Stimulated activated effector memory CD8-positive, alpha-beta T cell treated with anti-CD3 and anti-CD28 coated beads, Interleukin-12 subunit alpha, Interleukin-12 subunit beta, amount 100 ng/mL, for 72 hours (primary cell): ENCODE data around the gene LMF2.

Experiments used
- ATAC-seq: fragments of 150-1000 bp; cut with Tn5 transposase; 2 replicates; pipeline ENCODE4 v1.10.0; 2021
- DNase-seq, 2 donors: peaks; one replicate each; pipeline ENCODE4 v3.0.0; 2021 to 2022; ENCODE audit warnings: low spot score in 2 of 2
- H3K27ac Mint-ChIP-seq: one replicate; pipeline ENCODE4 v1.8.0; 2022; ENCODE audit warnings: mild to moderate bottlenecking, mixed read lengths
- H3K36me3 Mint-ChIP-seq: one replicate; pipeline ENCODE4 v1.8.0; 2022; ENCODE audit warnings: mild to moderate bottlenecking, mixed read lengths
- H3K4me1 Mint-ChIP-seq: one replicate; pipeline ENCODE4 v1.8.0; 2022; ENCODE audit warnings: mixed read lengths
- H3K4me3 Mint-ChIP-seq: one replicate; pipeline ENCODE4 v1.8.0; 2022; ENCODE audit warnings: mild to moderate bottlenecking, mixed read lengths
- H3K9me3 Mint-ChIP-seq: one replicate; pipeline ENCODE4 v1.8.0; 2022; ENCODE audit warnings: mixed read lengths

LMF2 gene

DNA sequence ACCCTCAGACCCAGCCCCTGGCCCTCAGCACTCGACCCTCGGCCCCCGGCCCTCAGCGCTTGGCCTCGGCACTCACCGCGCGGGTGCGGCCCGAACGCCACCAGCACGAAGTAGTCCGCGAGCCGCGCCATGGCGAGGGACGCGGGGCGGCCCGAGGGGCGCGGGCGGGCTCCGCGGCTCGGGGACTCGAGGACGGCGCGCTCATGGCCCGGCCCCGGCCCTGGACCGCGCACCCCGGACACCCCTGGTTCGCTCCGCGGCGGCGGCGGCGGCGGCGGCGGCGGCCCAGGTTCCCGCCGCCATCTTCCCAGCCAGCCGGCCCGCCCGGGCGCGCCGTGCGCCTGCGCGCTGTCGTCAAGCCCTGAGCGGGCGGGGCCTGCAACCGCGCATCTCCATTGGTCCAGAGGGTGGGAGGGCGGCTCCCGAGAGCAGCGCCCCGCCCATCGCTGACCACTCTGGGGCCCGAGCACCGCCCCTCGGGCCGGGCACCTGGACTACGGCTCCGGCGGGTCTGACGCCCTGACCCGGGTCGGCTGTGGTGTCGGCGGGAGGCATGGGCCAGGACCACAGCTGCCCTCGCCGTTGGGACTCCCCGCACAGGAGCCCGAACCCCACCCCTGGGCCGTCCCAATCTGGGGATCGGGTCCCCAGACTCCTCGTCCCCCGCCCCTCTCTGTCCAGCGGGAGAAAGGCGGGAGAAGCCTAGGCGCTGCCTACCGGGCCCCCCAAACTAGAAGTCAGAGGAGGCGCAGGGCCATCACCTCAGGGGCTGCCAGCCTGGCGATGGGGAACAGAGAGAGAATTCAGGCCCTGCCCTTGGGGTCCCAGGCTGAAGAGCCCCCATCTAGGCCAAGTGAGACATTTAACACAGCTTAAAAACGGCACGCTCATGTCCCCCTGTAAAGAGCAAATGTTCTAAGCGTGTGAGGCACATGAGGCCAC, 32.5 kb downstream of the LMF2 start, which contains the start of gene SBF1:
Gene SBF1 (minus strand): TSS at position 326 of the 942 bp plus-strand sequence. CDS start 195 bp downstream, at position 131.
- Mint-ChIP-seq H3K27ac (peak within 1 kb of the TSS; percentile 93), H3K4me1 (peaks cover 55% of the 10 kb centered on the region), H3K36me3 (peaks cover 19% of the 10 kb centered on the region), H3K4me3 (peak within 1 kb of the TSS; percentile 88), H3K9me3 (no peaks in the 10 kb centered on the region)
- ATAC-seq (peak; percentile 77), DNase-seq (peak; percentile 90 to 94)

DNA sequence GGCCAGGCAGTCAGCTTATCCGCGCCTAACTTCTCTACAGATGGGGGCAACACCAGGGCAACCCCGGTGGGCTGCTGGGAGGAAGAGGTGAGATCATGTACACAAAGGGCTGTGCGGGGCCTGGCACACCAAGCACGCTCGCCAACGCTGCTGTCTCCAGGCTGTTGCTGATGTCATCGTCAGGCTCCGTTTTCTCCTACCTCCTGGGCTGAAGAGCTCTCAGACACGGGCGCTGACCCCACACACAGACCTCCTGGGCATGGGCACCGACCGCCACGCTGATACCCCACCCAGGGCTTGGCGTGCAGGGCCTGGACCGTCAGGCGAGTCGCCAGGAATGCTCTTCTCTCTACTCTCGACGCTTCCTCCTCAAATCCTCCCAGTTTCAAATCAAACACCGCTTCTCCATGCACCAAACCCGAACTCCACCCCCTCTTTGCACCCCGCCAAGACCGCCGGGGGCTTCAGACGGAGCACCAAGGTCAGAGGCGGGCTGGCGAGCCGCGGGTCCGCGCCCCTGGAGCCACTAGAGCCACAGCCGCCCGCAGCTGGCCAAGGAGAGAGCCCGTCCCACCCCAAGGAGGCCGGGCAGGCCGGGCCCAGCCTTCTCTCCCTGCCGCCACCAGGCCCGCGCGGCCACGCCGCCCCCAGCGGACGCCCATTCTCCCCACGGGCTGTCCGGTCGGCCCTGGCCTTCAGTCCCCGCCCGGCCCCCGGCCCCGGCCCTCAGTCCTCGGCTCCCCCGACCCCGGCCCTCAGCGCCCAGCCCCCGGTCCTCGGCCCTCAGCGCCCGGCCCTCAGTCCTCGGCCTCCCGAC, 33.4 kb downstream of the LMF2 start:
- peaks cover 58% of the 10 kb centered on the region for H3K4me1 Mint-ChIP-seq
- ATAC-seq (peak; percentile 12), DNase-seq (peak in 1 of 2 donors; percentile 76)
- peak overlapping the region; percentile 93 for H3K27ac Mint-ChIP-seq
- H3K36me3 Mint-ChIP-seq: peaks cover 19% of the 10 kb centered on the region
- H3K4me3 Mint-ChIP-seq: peak overlapping the region; percentile 88
- no peaks in the 10 kb centered on the region for H3K9me3 Mint-ChIP-seq

DNA sequence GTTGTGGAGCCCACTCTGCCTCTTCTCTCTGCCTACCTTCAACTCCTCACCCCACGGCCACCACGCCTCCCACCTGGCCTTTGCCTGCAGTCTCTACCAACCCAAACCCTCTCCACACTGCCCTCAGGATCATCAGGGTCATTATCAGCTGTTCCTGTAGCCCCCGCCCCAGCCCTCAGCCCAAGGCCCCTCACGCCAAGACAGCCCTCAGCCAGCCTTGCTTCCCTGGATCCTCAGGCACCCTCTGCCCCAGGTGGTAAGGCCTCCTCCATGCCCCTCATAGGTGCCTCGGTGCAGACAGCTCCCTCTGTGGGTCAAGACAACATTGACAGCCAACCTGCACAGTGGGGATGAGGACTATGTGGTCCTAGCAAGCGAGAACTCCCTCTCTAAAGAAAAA, 34.4 kb downstream of the LMF2 start:
- ATAC-seq (peak; percentile 33), DNase-seq (peak in 1 of 2 donors; percentile 70)
- peak overlapping the region; percentile 93 for H3K27ac Mint-ChIP-seq
- H3K9me3 Mint-ChIP-seq: no peaks in the 10 kb centered on the region
- peaks cover 67% of the 10 kb centered on the region for H3K4me1 Mint-ChIP-seq
- H3K36me3 Mint-ChIP-seq: peaks cover 25% of the 10 kb centered on the region
- H3K4me3 Mint-ChIP-seq: peak overlapping the region; percentile 88

DNA sequence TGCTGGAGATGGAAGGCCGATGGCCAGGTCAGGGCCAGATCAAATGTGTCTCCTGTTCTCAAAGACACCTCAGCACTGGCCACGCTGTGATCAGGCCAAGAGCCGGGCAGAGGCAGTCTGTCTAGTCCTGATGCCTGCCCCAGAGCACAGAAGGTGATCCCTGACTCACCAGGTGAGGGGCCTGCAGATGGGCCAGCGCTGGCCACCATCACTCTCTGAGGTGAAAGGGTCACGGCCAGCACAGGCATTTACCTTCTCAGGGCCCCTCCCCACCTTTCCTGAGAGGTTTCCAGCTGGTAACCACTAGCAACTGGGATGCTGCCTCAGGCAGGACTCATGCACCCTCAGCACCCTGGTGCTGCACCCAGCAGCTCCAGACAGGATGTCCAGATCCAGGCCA, 35.5 kb downstream of the LMF2 start:
- ATAC-seq (no peak), DNase-seq (no peak)
- Mint-ChIP-seq H3K9me3 (no peaks in the 10 kb centered on the region), H3K4me1 (peaks cover 63% of the 10 kb centered on the region), H3K4me3 (peak overlapping the region; percentile 88), H3K36me3 (peaks cover 31% of the 10 kb centered on the region), H3K27ac (peak overlapping the region; percentile 93)

- ATAC-seq (no peak), DNase-seq (no peak)
- Mint-ChIP-seq H3K4me3 (peak overlapping the region; percentile 88), H3K36me3 (peaks cover 36% of the 10 kb centered on the region), H3K9me3 (no peaks in the 10 kb centered on the region), H3K27ac (peak overlapping the region; percentile 93), H3K4me1 (peaks cover 68% of the 10 kb centered on the region)
Observed at GRCh38 chr22:50471197-50471847, 36.2 kb downstream of the LMF2 start.

DNA sequence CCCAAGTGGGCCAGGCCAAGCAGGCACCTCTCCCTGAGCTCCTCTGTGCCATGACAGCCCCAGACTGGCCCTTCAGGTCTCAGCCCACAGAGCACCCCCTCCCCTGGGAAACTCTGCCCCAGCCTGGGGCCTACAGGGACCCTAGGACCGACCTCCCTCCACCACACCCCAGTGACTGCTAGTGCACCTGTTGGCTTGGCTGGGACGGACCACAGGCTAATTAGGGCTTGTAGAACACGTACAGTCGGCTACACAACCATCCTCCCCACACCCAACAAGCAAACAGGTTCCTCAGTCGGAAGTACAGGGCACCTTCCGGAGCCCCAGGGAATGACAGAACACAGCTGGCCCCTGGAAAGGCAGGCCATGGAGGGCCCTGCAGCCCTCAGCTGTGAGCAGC, 37.0 kb downstream of the LMF2 start:
- H3K27ac Mint-ChIP-seq: peak overlapping the region; percentile 93
- H3K4me3 Mint-ChIP-seq: peak overlapping the region; percentile 88
- ATAC-seq (no peak), DNase-seq (peak in 1 of 2 donors; percentile 64)
- H3K9me3 Mint-ChIP-seq: no peaks in the 10 kb centered on the region
- H3K4me1 Mint-ChIP-seq: peaks cover 74% of the 10 kb centered on the region
- peaks cover 41% of the 10 kb centered on the region for H3K36me3 Mint-ChIP-seq

DNA sequence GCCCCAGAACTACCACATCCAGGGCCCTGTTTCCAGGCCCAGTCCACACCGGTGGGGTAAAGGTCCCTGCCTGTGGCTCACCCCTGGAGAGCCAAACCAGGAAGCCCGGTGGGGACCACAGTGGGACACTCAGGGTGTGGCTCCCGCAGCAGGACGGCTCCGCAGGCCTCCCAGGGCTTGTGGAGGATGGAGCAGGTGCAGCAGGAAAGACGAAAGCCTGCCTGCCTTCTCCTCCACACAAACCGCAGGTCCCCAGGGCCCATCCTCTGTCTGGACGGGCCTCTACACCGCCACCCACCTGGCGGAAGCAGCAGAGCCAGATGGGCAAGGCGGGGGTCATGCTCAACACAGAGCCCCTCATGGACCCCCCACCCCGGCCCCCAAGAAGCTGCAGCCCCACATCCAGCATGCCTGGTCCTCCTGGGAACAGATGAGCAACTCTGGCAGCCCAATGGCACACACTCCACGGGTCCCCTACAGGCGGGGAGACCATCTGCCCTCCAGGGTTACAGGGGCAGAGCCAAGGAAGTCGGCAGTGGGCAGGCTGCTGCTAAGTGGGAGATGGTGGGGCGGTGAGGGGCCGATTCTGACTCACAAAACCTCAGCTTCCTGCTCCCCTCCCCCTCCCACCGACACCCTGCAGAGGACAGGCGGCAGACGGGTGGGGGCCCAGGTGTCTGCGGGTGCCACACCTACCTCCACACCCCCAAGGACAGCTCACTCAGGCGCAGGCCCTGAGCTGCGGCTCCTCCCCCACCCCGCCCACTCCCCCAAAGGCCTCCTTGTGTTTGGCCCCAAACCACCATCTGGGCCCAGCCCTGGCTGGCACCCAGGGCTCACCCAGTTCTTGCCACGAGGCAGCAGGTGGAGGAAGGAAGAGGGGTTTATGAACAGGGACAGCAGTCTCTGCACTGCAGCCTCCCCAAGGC, 37.9 kb downstream of the LMF2 start:
- peaks cover 49% of the 10 kb centered on the region for H3K36me3 Mint-ChIP-seq
- peaks cover 74% of the 10 kb centered on the region for H3K4me1 Mint-ChIP-seq
- H3K9me3 Mint-ChIP-seq: no peaks in the 10 kb centered on the region
- peak; percentile 84 to 97 for DNase-seq
- peak overlapping the region; percentile 88 for H3K4me3 Mint-ChIP-seq
- peak; percentile 88 for ATAC-seq
- peak overlapping the region; percentile 93 for H3K27ac Mint-ChIP-seq

DNA sequence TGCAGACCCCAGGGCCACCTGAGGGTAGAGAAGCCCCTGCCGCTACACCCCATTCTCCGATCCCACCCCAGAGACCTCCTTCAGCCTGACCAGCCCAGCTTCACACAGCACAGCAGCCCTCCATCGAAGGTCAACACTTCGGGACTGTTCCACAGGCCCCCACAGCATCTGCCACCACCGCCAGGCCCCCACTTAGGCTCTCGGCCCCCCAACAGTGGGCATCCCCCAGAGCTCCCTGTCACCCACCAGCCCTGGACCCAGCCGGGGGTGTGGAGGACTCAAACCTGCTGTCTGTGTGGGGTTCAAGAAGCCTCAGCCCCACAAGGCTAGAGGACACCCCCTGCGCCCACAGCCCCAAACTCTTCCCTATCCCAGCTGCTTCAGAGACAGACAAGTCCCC, 38.9 kb downstream of the LMF2 start:
- Mint-ChIP-seq H3K36me3 (peaks cover 51% of the 10 kb centered on the region), H3K9me3 (no peaks in the 10 kb centered on the region), H3K4me1 (peaks cover 68% of the 10 kb centered on the region), H3K27ac (peak overlapping the region; percentile 93), H3K4me3 (peak overlapping the region; percentile 88)
- ATAC-seq (no peak), DNase-seq (no peak)

GRCh38 chr22:50467773-50468440, 39.6 kb downstream of the LMF2 start:
- Mint-ChIP-seq H3K4me3 (peak overlapping the region; percentile 88), H3K27ac (no peak overlapping the region), H3K36me3 (peaks cover 58% of the 10 kb centered on the region), H3K9me3 (no peaks in the 10 kb centered on the region), H3K4me1 (peaks cover 61% of the 10 kb centered on the region)
- no peak for DNase-seq
- no peak for ATAC-seq

DNA sequence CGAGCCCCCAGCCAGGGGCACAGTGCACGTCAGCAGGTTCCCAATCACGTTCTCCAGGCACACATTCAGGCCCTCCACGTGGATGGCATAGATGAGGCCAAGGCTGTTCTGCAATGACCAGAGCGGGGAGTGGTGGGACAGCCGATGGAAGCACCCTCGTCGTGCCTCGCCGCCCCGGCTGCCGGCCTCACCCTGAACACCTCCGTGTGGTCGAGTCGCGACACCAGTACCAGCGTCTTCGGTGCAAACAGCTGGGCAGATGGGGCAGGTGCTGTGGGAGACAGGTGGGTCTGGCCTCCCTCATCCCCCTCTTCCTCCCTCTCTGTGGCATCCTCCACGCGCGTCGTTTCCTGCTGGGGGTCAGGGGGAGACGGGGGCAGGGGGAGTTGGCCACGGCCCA, 40.2 kb downstream of the LMF2 start:
- Mint-ChIP-seq H3K9me3 (no peaks in the 10 kb centered on the region), H3K4me1 (peaks cover 55% of the 10 kb centered on the region), H3K27ac (peak overlapping the region; percentile 88), H3K36me3 (peaks cover 62% of the 10 kb centered on the region), H3K4me3 (no peak overlapping the region)
- DNase-seq (no peak), ATAC-seq (no peak)

GRCh38 chr22:50465066-50465930, 42.2 kb downstream of the LMF2 start:
- ATAC-seq: no peak
- Mint-ChIP-seq H3K4me1 (peaks cover 35% of the 10 kb centered on the region), H3K9me3 (no peaks in the 10 kb centered on the region), H3K27ac (peak overlapping the region; percentile 88), H3K36me3 (peaks cover 72% of the 10 kb centered on the region), H3K4me3 (no peak overlapping the region)
- DNase-seq: no peak

GRCh38 chr22:50464451-50464850, 43.1 kb downstream of the LMF2 start:
- no peak overlapping the region for H3K4me3 Mint-ChIP-seq
- H3K27ac Mint-ChIP-seq: no peak overlapping the region

More at GRCh38 chr22:50464451-50464850, 43.1 kb downstream of the LMF2 start:
- peaks cover 26% of the 10 kb centered on the region for H3K4me1 Mint-ChIP-seq
- no peaks in the 10 kb centered on the region for H3K9me3 Mint-ChIP-seq
- no peak for ATAC-seq
- H3K36me3 Mint-ChIP-seq: peaks cover 74% of the 10 kb centered on the region
- no peak for DNase-seq
